ENCODE results near the gene TULP1.

The TULP1 gene

GRCh38 chr6:35495258-35496035 is 17.2 kb downstream of the TULP1 start:
- DNase-seq (ENCODE audit: extremely low read depth, insufficient read length): no peak
- H3K4me3 ChIP-seq (replicated peaks; ENCODE audit: low read depth, low read length): no peak overlapping the region
- peaks cover 9% of the 10 kb centered on the region for H3K27me3 ChIP-seq (replicated peaks; ENCODE audit: control insufficient read depth, insufficient read depth, low read length)
- no peaks in the 10 kb centered on the region for H3K36me3 ChIP-seq (ENCODE audit: control insufficient read depth, insufficient read depth, low read length)
- TF ChIP-seq, protein P1, sequence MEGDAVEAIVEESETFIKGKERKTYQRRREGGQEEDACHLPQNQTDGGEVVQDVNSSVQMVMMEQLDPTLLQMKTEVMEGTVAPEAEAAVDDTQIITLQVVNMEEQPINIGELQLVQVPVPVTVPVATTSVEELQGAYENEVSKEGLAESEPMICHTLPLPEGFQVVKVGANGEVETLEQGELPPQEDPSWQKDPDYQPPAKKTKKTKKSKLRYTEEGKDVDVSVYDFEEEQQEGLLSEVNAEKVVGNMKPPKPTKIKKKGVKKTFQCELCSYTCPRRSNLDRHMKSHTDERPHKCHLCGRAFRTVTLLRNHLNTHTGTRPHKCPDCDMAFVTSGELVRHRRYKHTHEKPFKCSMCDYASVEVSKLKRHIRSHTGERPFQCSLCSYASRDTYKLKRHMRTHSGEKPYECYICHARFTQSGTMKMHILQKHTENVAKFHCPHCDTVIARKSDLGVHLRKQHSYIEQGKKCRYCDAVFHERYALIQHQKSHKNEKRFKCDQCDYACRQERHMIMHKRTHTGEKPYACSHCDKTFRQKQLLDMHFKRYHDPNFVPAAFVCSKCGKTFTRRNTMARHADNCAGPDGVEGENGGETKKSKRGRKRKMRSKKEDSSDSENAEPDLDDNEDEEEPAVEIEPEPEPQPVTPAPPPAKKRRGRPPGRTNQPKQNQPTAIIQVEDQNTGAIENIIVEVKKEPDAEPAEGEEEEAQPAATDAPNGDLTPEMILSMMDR (IDR thresholded peaks at IDR 0.05; ENCODE audit: insufficient read depth, low read length, poor library complexity, severe bottlenecking): no peak

DNA sequence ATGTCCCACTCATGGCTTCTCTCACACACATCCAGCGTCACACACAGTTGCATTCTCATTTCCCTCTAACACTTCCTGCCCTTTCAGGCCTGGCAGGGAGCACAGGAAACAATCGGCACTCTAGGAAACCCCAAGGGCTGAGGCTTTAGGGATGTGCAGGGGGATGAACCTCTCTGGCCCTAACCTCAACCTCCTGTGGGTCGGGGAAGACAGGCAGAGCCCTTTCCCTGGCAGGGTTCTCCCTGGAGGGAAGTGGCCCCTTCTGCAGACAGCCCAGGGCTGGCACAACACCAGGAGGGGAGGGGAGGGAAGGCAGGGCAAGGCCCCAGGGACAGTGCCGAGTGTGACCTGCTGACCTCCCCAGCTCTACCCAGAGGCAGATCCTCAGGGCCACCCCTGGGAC is 18.5 kb downstream of the TULP1 start:
- TF ChIP-seq, protein P1 (IDR thresholded peaks at IDR 0.05; ENCODE audit: insufficient read depth, low read length, poor library complexity, severe bottlenecking): no peak
- Histone ChIP-seq H3K36me3 (ENCODE audit: control insufficient read depth, insufficient read depth, low read length) (no peaks in the 10 kb centered on the region), H3K4me3 (replicated peaks; ENCODE audit: low read depth, low read length) (no peak overlapping the region), H3K27me3 (replicated peaks; ENCODE audit: control insufficient read depth, insufficient read depth, low read length) (peaks cover 11% of the 10 kb centered on the region)
- DNase-seq (ENCODE audit: extremely low read depth, insufficient read length): no peak

DNA sequence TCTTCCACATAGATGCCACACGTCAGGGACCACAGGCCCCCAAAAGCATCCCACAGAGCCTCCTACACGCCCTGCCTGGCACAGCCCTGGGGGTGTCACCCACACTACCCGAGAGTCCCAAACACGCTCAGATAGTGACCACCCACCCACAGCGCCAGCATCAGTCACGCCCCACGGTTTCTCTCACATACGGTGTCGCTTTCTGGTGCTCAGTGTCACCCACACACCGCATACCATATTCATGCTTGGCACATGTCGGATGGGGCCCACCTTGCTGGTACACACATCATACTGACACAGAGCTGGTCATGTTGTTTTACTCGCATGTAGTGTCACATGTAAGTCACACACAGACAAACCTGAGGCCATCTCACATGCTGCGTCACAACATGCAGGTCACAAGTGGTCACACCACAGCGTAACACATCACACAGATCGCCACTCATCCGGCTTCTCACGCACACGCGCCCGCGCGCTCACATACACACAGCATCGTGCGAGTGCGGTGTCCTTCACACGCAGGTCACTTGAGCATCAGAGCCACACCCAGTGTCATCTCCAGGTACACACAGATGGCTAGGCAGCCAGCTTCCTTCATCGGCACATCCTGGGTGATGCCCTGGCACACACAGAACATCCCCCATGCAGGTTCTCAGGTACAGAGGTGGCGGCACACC is 19.3 kb downstream of the TULP1 start:
- Histone ChIP-seq H3K4me3 (replicated peaks; ENCODE audit: low read depth, low read length) (no peak overlapping the region), H3K36me3 (ENCODE audit: control insufficient read depth, insufficient read depth, low read length) (no peaks in the 10 kb centered on the region), H3K27me3 (replicated peaks; ENCODE audit: control insufficient read depth, insufficient read depth, low read length) (peaks cover 8% of the 10 kb centered on the region)
- TF ChIP-seq, protein P1 (IDR thresholded peaks at IDR 0.05; ENCODE audit: insufficient read depth, low read length, poor library complexity, severe bottlenecking): no peak
- no peak for DNase-seq (ENCODE audit: extremely low read depth, insufficient read length)

GRCh38 chr6:35492974-35493284 is 19.8 kb downstream of the TULP1 start:
- TF ChIP-seq, protein P1 (IDR thresholded peaks at IDR 0.05; ENCODE audit: insufficient read depth, low read length, poor library complexity, severe bottlenecking): no peak
- Histone ChIP-seq H3K4me3 (replicated peaks; ENCODE audit: low read depth, low read length) (no peak overlapping the region), H3K36me3 (ENCODE audit: control insufficient read depth, insufficient read depth, low read length) (no peaks in the 10 kb centered on the region), H3K27me3 (replicated peaks; ENCODE audit: control insufficient read depth, insufficient read depth, low read length) (peaks cover 6% of the 10 kb centered on the region)
- DNase-seq (ENCODE audit: extremely low read depth, insufficient read length): no peak

- DNase-seq (ENCODE audit: extremely low read depth, insufficient read length): no peak
- TF ChIP-seq, protein P1 (IDR thresholded peaks at IDR 0.05; ENCODE audit: insufficient read depth, low read length, poor library complexity, severe bottlenecking): no peak
- Histone ChIP-seq H3K36me3 (ENCODE audit: control insufficient read depth, insufficient read depth, low read length) (no peaks in the 10 kb centered on the region), H3K4me3 (replicated peaks; ENCODE audit: low read depth, low read length) (no peak overlapping the region), H3K27me3 (replicated peaks; ENCODE audit: control insufficient read depth, insufficient read depth, low read length) (peaks cover 6% of the 10 kb centered on the region)
Measured at GRCh38 chr6:35492258-35492973, 20.3 kb downstream of the TULP1 start.
